Body of pancreas (tissue), 4 donors: ENCODE measurements around the gene CHAF1A.

Experiments
- CTCF ChIP-seq, 7 experiments: fragments of 450-650 bp in 4 of 7; fragments of 200-600 bp in 3 of 7; sonication (generic) in 3 of 7; IDR thresholded peaks; one replicate each; pipeline ENCODE4 v1.5.1; 2016 to 2019; ENCODE audit warnings: antibody characterized with exemption in 7 of 7
- POLR2A ChIP-seq, 3 donors: fragments of 450-650 bp; IDR thresholded peaks; one replicate each; pipeline ENCODE4 v1.6.1; 2016; ENCODE audit warnings: antibody characterized with exemption in 3 of 3, mild to moderate bottlenecking in 2 of 3

GRCh38 chr19:4388337-4389063 is 13.9 kb upstream of the CHAF1A start:
- TF ChIP-seq CTCF (IDR thresholded peaks at IDR 0.05) (no peak), POLR2A (IDR thresholded peaks at IDR 0.05) (no peak)
